Nephron progenitor cell (in vitro differentiated cells): ENCODE measurements around the gene SLC14A1.

ENCODE experiments used
- DNase-seq: peaks from one replicate; pipeline ENCODE4 v3.0.0; 2021
- H3K27ac Mint-ChIP-seq: 2 replicates; pipeline ENCODE4 v1.8.0; 2021; ENCODE audit warnings: mild to moderate bottlenecking, moderate library complexity, mixed read lengths
- H3K27me3 Mint-ChIP-seq: 2 replicates; pipeline ENCODE4 v1.8.0; 2021; ENCODE audit warnings: mild to moderate bottlenecking, low read depth, mixed read lengths; ENCODE audit not compliant: poor library complexity
- H3K36me3 Mint-ChIP-seq: 2 replicates; pipeline ENCODE4 v1.8.0; 2021; ENCODE audit warnings: low read depth, mixed read lengths
- H3K4me1 Mint-ChIP-seq: 2 replicates; pipeline ENCODE4 v1.8.0; 2021; ENCODE audit warnings: mixed read lengths
- H3K4me3 Mint-ChIP-seq: 2 replicates; pipeline ENCODE4 v1.8.0; 2021; ENCODE audit warnings: mild to moderate bottlenecking, moderate library complexity, mixed read lengths
- H3K9me3 Mint-ChIP-seq: 2 replicates; pipeline ENCODE4 v1.8.0; 2021; ENCODE audit warnings: mild to moderate bottlenecking, moderate library complexity, mixed read lengths
- CTCF ChIP-seq: fragments of 200-600 bp; sonication (generic); IDR thresholded peaks from 2 replicates; pipeline ENCODE4 v1.5.0; 2021; ENCODE audit warnings: antibody characterized with exemption

SLC14A1 gene

GRCh38 chr18:45760462-45761036 lies 36.6 kb downstream of the SLC14A1 start:
- Mint-ChIP-seq H3K4me1 (peaks cover 27% of the 10 kb centered on the region), H3K9me3 (no peaks in the 10 kb centered on the region), H3K4me3 (peak overlapping the region; percentile 53), H3K27me3 (peaks cover 12% of the 10 kb centered on the region), H3K27ac (peak overlapping the region; percentile 0), H3K36me3 (no peaks in the 10 kb centered on the region)
- TF ChIP-seq CTCF, result no peak
- DNase-seq, result peak; percentile 23

GRCh38 chr18:45761512-45762114 lies 37.6 kb downstream of the SLC14A1 start:
- Mint-ChIP-seq H3K4me3 (no peak overlapping the region), H3K27ac (no peak overlapping the region), H3K27me3 (peaks cover 12% of the 10 kb centered on the region), H3K4me1 (peaks cover 27% of the 10 kb centered on the region), H3K9me3 (no peaks in the 10 kb centered on the region), H3K36me3 (no peaks in the 10 kb centered on the region)
- DNase-seq, result no peak
- TF ChIP-seq CTCF, result no peak

- no peak overlapping the region for H3K4me3 Mint-ChIP-seq
- TF ChIP-seq CTCF, result no peak
- no peak for DNase-seq
- no peaks in the 10 kb centered on the region for H3K9me3 Mint-ChIP-seq
- no peak overlapping the region for H3K27ac Mint-ChIP-seq
- no peaks in the 10 kb centered on the region for H3K36me3 Mint-ChIP-seq
- peaks cover 4% of the 10 kb centered on the region for H3K27me3 Mint-ChIP-seq
- H3K4me1 Mint-ChIP-seq, result peaks cover 28% of the 10 kb centered on the region
Measured at GRCh38 chr18:45764000-45764686, 40.2 kb downstream of the SLC14A1 start.

GRCh38 chr18:45765796-45766195 lies 41.8 kb downstream of the SLC14A1 start:
- Mint-ChIP-seq H3K4me3 (no peak overlapping the region), H3K36me3 (no peaks in the 10 kb centered on the region), H3K27me3 (peaks cover 11% of the 10 kb centered on the region), H3K4me1 (peaks cover 31% of the 10 kb centered on the region), H3K9me3 (peaks cover 3% of the 10 kb centered on the region), H3K27ac (no peak overlapping the region)
- no peak for TF ChIP-seq CTCF
- no peak for DNase-seq

- no peak overlapping the region for H3K4me3 Mint-ChIP-seq
- no peak for TF ChIP-seq CTCF
- no peaks in the 10 kb centered on the region for H3K36me3 Mint-ChIP-seq
- DNase-seq, result no peak
- H3K27me3 Mint-ChIP-seq, result peaks cover 34% of the 10 kb centered on the region
- H3K9me3 Mint-ChIP-seq, result peaks cover 7% of the 10 kb centered on the region
- no peak overlapping the region for H3K27ac Mint-ChIP-seq
- H3K4me1 Mint-ChIP-seq, result peaks cover 18% of the 10 kb centered on the region
Measured at GRCh38 chr18:45771587-45772480, 47.9 kb downstream of the SLC14A1 start.
